HCT116 (cell line): ENCODE results near the gene TMEM40. TPM values are rescaled to one million over a fixed set of nuclear protein-coding genes. Genes with fewer than 3 reads are reported as not detected.

Experiments used
- ATAC-seq: fragments of 200-7000 bp; cut with Tn5 transposase; 2 replicates; pipeline ENCODE4 v1.9.1; 2020; ENCODE audit warnings: mild to moderate bottlenecking, moderate library complexity
- BruUV-seq: library from RNA; stranded (reverse); fragments of 400-500 nt; replicated peaks from 2 replicates; lab custom pipeline; 2021; lab: Mats Ljungman, UMichigan
- CTCF ChIA-PET: fragments of 300-600 bp; sonication (Branson Sonifier 250); formaldehyde crosslinking; loops from one replicate; lab custom pipeline; 2021; ENCODE audit warnings: antibody characterized with exemption; lab: Charles Lee
- POLR2A ChIA-PET: fragments of 300-600, 350-600 bp; sonication (Branson Sonifier 250); formaldehyde crosslinking; loops from one replicate; lab custom pipeline; 2021; ENCODE audit warnings: antibody characterized with exemption; lab: Charles Lee
- RAD21 ChIA-PET, 2 experiments: fragments of 300-600 bp; sonication (Branson Sonifier 250); formaldehyde crosslinking; loops; one replicate each; lab custom pipeline; 2023; ENCODE audit warnings: low total read pairs in 2 of 2; ENCODE audit not compliant: uncharacterized antibody in 2 of 2, unreplicated experiment in 2 of 2, low non-redundant PET in 1 of 2; lab: Charles Lee
- DNase-seq: peaks from one replicate; pipeline ENCODE4 v3.0.0-alpha.2; 2010; ENCODE audit warnings: low read depth, low spot score
- H2AFZ ChIP-seq: fragments of 200-600 bp; shearing (Covaris generic), sonication (generic); 2 replicates; pipeline ENCODE4 v1.6.1; 2017; ENCODE audit warnings: low read depth, mixed run types, mixed read lengths, antibody characterized with exemption, low read length; ENCODE audit not compliant: poor library complexity, severe bottlenecking
- H3K27ac ChIP-seq: 2 replicates; pipeline ENCODE4 v1.5.1; 2012; ENCODE audit warnings: low read depth, low read length
- H3K27me3 ChIP-seq: fragments of 200-600 bp; sonication (generic); 2 replicates; pipeline ENCODE4 v1.6.1; 2016; ENCODE audit warnings: mixed run types, low read length, mixed read lengths; ENCODE audit not compliant: insufficient read depth
- H3K36me3 ChIP-seq, 2 experiments: fragments of 200-500 bp in 1 of 2; fragments of 200-600 bp in 1 of 2; sonication (Bioruptor generic) in 1 of 2; sonication (generic) in 1 of 2; 2 replicates each; pipeline versions ENCODE4 v1.5.1 to v1.6.1; 2014 to 2016; ENCODE audit warnings: low read length in 2 of 2, inconsistent platforms in 1 of 2, mixed read lengths in 1 of 2, mixed run types in 1 of 2; ENCODE audit not compliant: insufficient read depth in 2 of 2, control insufficient read depth in 1 of 2
- H3K4me1 ChIP-seq, 2 experiments: fragments of 200-600 bp in 1 of 2; sonication (generic) in 1 of 2; 2 replicates each; pipeline versions ENCODE4 v1.5.1 to v1.6.1; 2012 to 2017; ENCODE audit warnings: low read length in 2 of 2, inconsistent platforms in 1 of 2, mild to moderate bottlenecking in 1 of 2, mixed read lengths in 1 of 2, mixed run types in 1 of 2, moderate library complexity in 1 of 2; ENCODE audit not compliant: insufficient read depth in 2 of 2, control insufficient read depth in 1 of 2
- H3K4me2 ChIP-seq: fragments of 200-600 bp; sonication (generic); 2 replicates; pipeline ENCODE4 v1.6.1; 2017; ENCODE audit warnings: mixed run types, low read length, mixed read lengths
- H3K4me3 ChIP-seq, 2 experiments: fragments of 200-600 bp in 1 of 2; sonication (generic) in 1 of 2; replicated peaks in 1 of 2; 2 replicates each; pipeline ENCODE4 v1.5.1; 2011 to 2016; ENCODE audit warnings: low read length in 2 of 2, control low read depth in 1 of 2, low read depth in 1 of 2, mild to moderate bottlenecking in 1 of 2, mixed read lengths in 1 of 2, mixed run types in 1 of 2
- H3K79me2 ChIP-seq: fragments of 200-600 bp; sonication (generic); 2 replicates; pipeline ENCODE4 v1.6.1; 2017; ENCODE audit warnings: mild to moderate bottlenecking, mixed run types, low read length, moderate library complexity, mixed read lengths; ENCODE audit not compliant: insufficient read depth
- H3K9ac ChIP-seq: fragments of 200-600 bp; sonication (generic); 2 replicates; pipeline ENCODE4 v1.6.1; 2016; ENCODE audit warnings: low read length, mixed read lengths
- H3K9me2 ChIP-seq: fragments of 200-600 bp; sonication (generic), shearing (Covaris generic); 2 replicates; pipeline ENCODE4 v1.6.1; 2017; ENCODE audit warnings: mixed run types, mild to moderate bottlenecking, moderate library complexity; ENCODE audit not compliant: insufficient read depth
- H3K9me3 ChIP-seq, 2 experiments: fragments of 200-500 bp in 1 of 2; fragments of 200-600 bp in 1 of 2; sonication (Bioruptor generic) in 1 of 2; sonication (generic) in 1 of 2; 2 replicates each; pipeline ENCODE4 v1.6.1; 2014 to 2017; ENCODE audit warnings: low read length in 2 of 2, mixed read lengths in 2 of 2, inconsistent platforms in 1 of 2, low read depth in 1 of 2, mild to moderate bottlenecking in 1 of 2, mixed run types in 1 of 2, moderate library complexity in 1 of 2; ENCODE audit not compliant: control insufficient read depth in 1 of 2, insufficient read depth in 1 of 2
- H4K20me1 ChIP-seq: fragments of 200-600 bp; sonication (generic), shearing (Covaris generic); 2 replicates; pipeline ENCODE4 v1.6.1; 2017; ENCODE audit warnings: mixed run types, mild to moderate bottlenecking, moderate library complexity; ENCODE audit not compliant: insufficient read depth
- CBX3 ChIP-seq: IDR thresholded peaks from 2 replicates; pipeline ENCODE4 v1.6.1; 2012; ENCODE audit warnings: low read depth
- CEBPB ChIP-seq: IDR thresholded peaks from 2 replicates; pipeline ENCODE4 v1.6.1; 2012; ENCODE audit warnings: low read depth
- EGR1 ChIP-seq: IDR thresholded peaks from 2 replicates; pipeline ENCODE4 v1.6.1; 2012; ENCODE audit warnings: low read depth
- EZH2 ChIP-seq: fragments of 200-600 bp; sonication (generic); IDR thresholded peaks from 2 replicates; pipeline ENCODE4 v1.6.1; 2017; ENCODE audit warnings: antibody characterized with exemption, mixed run types
- EZH2phosphoT487 ChIP-seq: fragments of 200-600 bp; IDR thresholded peaks from 2 replicates; pipeline ENCODE4 v1.6.1; 2018; ENCODE audit warnings: antibody characterized with exemption, borderline replicate concordance
- FOSL1 ChIP-seq: IDR thresholded peaks from 2 replicates; pipeline ENCODE4 v1.6.1; 2012; ENCODE audit warnings: low read depth
- JUND ChIP-seq: IDR thresholded peaks from 2 replicates; pipeline ENCODE4 v1.6.1; 2012
- POLR2A ChIP-seq: IDR thresholded peaks from 2 replicates; pipeline ENCODE4 v1.7.0; 2011; ENCODE audit warnings: borderline replicate concordance; ENCODE audit not compliant: insufficient read depth, insufficient read length; ENCODE audit errors: extremely low read depth
- POLR2AphosphoS5 ChIP-seq: IDR thresholded peaks from 2 replicates; pipeline ENCODE4 v1.6.1; 2011; ENCODE audit warnings: mild to moderate bottlenecking, low read depth, low read length, moderate library complexity
- RAD21 ChIP-seq: IDR thresholded peaks from 2 replicates; pipeline ENCODE4 v1.6.1; 2012; ENCODE audit warnings: low read depth, mild to moderate bottlenecking
- SRF ChIP-seq: IDR thresholded peaks from 2 replicates; pipeline ENCODE4 v1.6.1; 2012; ENCODE audit warnings: low read depth
- TCF7L2 ChIP-seq: IDR thresholded peaks from 2 replicates; pipeline ENCODE4 v1.7.0; 2011; ENCODE audit warnings: borderline replicate concordance, inconsistent platforms; ENCODE audit not compliant: insufficient read depth, insufficient read length; ENCODE audit errors: extremely low read depth
- YY1 ChIP-seq: IDR thresholded peaks from 2 replicates; pipeline ENCODE4 v1.6.1; 2011; ENCODE audit warnings: low read length, low read depth, moderate library complexity, mild to moderate bottlenecking; ENCODE audit not compliant: insufficient replicate concordance; ENCODE audit errors: extremely low read depth
- ZFX ChIP-seq: fragments of 450-650 bp; IDR thresholded peaks from 2 replicates; pipeline ENCODE4 v1.6.1; 2017
- ZNF274 ChIP-seq: fragments of 200-500 bp; sonication (Bioruptor generic); IDR thresholded peaks from 2 replicates; pipeline ENCODE4 v1.6.1; 2014; ENCODE audit warnings: mild to moderate bottlenecking, low read depth, low read length, inconsistent platforms
- intact Hi-C: fragments of 100-400 bp; cut with micrococcal nuclease; formaldehyde crosslinking; loops from 2 replicates; pipeline ENCODE4 v1.10.0; 2022
- total RNA-seq: library from RNA; stranded (reverse); gene quantifications from one replicate; pipeline ENCODE4 v1.2.1, GENCODE V29; 2021; ENCODE audit not compliant: unreplicated experiment
- TF ChIP-seq, protein P1 (sequence below): IDR thresholded peaks from 2 replicates; pipeline ENCODE4 v1.6.1; 2012
- TF ChIP-seq, protein P2 (sequence below): IDR thresholded peaks from 2 replicates; pipeline ENCODE4 v1.6.1; 2012
- TF ChIP-seq, protein P3 (sequence below): IDR thresholded peaks from 2 replicates; pipeline ENCODE4 v1.6.1; 2011; ENCODE audit warnings: mild to moderate bottlenecking, low read length, moderate library complexity; ENCODE audit not compliant: insufficient replicate concordance; ENCODE audit errors: extremely low read depth
- TF ChIP-seq, protein P4 (sequence below), 3 experiments: fragments of 200-600 bp in 1 of 3; sonication (generic) in 1 of 3; IDR thresholded peaks in 2 of 3; conservative IDR thresholded peaks in 1 of 3; 2 replicates each; pipeline ENCODE4 v1.5.1; 2012 to 2017; ENCODE audit warnings: low read depth in 2 of 3, low read length in 2 of 3, antibody characterized with exemption in 1 of 3, borderline replicate concordance in 1 of 3, control low read depth in 1 of 3, mild to moderate bottlenecking in 1 of 3, mixed read lengths in 1 of 3, mixed run types in 1 of 3, moderate library complexity in 1 of 3; ENCODE audit not compliant: insufficient read depth in 1 of 3

TMEM40 gene
- total RNA-seq, 1 experiment from 2014 or later, result 12.3 TPM

DNA sequence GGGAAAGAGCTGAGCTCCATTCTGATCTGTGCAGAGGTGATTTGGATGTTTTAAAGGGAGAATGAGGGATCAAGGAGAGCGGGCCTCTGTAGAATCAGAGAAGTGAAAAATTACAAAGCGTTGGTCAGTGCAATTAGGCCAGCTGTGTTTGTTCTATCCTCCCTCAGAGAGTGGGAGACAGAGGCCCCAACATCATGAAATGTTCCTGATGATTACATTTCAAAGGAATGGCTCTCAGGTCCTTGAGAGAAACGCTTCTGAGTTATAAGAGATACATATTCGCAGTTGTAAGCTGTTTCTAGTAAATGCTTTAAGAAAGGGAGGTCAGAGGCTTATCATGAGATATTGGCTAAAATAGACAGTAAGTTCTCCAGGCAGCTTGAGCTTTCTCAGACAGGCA is 21.7 kb upstream of the TMEM40 start:
- no peak overlapping the region for H3K9ac ChIP-seq
- no peaks in the 10 kb centered on the region for H3K79me2 ChIP-seq
- no TSS peak for BruUV-seq
- H3K36me3 ChIP-seq, result no peaks in the 10 kb centered on the region
- no peak overlapping the region for H3K4me2 ChIP-seq
- TF ChIP-seq YY1, result no peak
- no peaks in the 10 kb centered on the region for H3K9me2 ChIP-seq
- POLR2A ChIA-PET, result no interaction called here
- no peak overlapping the region for H3K27ac ChIP-seq
- CTCF ChIA-PET, result interaction anchor here (2.3 kb wide), 1 partner anchor 61 kb away, joined by 5 read pairs; the partner anchor contains the start of gene RPL32
- no peak overlapping the region for H2AFZ ChIP-seq
- DNase-seq (no peak), ATAC-seq (no peak)
- no peaks in the 10 kb centered on the region for H4K20me1 ChIP-seq
- H3K4me3 ChIP-seq, result no peak overlapping the region
- no peaks in the 10 kb centered on the region for H3K4me1 ChIP-seq
- intact Hi-C loops, result no loop called here
- RAD21 ChIA-PET, result no interaction called here
- no peaks in the 10 kb centered on the region for H3K27me3 ChIP-seq
- no peaks in the 10 kb centered on the region for H3K9me3 ChIP-seq

DNA sequence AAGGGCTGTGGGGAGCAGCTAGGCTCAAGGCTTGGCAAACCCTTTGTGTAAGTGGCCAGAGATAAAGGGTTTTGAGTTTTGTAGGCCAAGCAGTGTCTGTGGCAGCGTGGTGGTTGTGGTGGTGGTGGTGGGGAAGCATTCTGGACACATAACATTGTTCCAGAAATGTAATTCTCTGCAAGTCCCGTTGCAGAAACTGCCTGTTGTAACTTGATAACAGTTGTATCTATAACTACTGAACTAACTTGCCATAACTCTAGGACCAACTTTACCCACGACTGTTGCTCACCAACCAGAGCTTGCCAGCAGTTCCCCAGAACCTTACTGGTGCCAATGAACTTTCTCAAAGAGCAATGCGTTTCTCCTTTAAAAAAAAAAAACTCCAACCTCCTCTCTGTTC is 18.1 kb upstream of the TMEM40 start:
- H3K4me2 ChIP-seq, result no peak overlapping the region
- ATAC-seq (no peak), DNase-seq (no peak)
- H3K9me3 ChIP-seq, result no peaks in the 10 kb centered on the region
- no peaks in the 10 kb centered on the region for H3K4me1 ChIP-seq
- no peaks in the 10 kb centered on the region for H3K79me2 ChIP-seq
- BruUV-seq, result no TSS peak
- H3K9me2 ChIP-seq, result no peaks in the 10 kb centered on the region
- H4K20me1 ChIP-seq, result no peaks in the 10 kb centered on the region
- ChIA-PET CTCF (interaction anchor here (0.9 kb wide), 1 partner anchor 71 kb away, joined by 3 read pairs; no protein-coding TSS in a partner anchor), RAD21 (no interaction called here), POLR2A (no interaction called here)
- no peaks in the 10 kb centered on the region for H3K27me3 ChIP-seq
- no peaks in the 10 kb centered on the region for H3K36me3 ChIP-seq
- H3K4me3 ChIP-seq, result no peak overlapping the region
- no peak overlapping the region for H3K9ac ChIP-seq
- intact Hi-C loops, result no loop called here
- H2AFZ ChIP-seq, result no peak overlapping the region
- H3K27ac ChIP-seq, result no peak overlapping the region
- TF ChIP-seq ZFX, result no peak
- TF ChIP-seq, protein P1, sequence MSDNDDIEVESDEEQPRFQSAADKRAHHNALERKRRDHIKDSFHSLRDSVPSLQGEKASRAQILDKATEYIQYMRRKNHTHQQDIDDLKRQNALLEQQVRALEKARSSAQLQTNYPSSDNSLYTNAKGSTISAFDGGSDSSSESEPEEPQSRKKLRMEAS, result no peak
- TF ChIP-seq CEBPB, result no peak
- no peak for TF ChIP-seq POLR2A
- TF ChIP-seq POLR2AphosphoS5, result no peak
- TF ChIP-seq EZH2, result no peak
- no peak for TF ChIP-seq EGR1
- no peak for TF ChIP-seq RAD21
- no peak for TF ChIP-seq FOSL1
- TF ChIP-seq, protein P2, sequence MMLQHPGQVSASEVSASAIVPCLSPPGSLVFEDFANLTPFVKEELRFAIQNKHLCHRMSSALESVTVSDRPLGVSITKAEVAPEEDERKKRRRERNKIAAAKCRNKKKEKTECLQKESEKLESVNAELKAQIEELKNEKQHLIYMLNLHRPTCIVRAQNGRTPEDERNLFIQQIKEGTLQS, result no peak
- no peak for TF ChIP-seq TCF7L2
- TF ChIP-seq, protein P3, sequence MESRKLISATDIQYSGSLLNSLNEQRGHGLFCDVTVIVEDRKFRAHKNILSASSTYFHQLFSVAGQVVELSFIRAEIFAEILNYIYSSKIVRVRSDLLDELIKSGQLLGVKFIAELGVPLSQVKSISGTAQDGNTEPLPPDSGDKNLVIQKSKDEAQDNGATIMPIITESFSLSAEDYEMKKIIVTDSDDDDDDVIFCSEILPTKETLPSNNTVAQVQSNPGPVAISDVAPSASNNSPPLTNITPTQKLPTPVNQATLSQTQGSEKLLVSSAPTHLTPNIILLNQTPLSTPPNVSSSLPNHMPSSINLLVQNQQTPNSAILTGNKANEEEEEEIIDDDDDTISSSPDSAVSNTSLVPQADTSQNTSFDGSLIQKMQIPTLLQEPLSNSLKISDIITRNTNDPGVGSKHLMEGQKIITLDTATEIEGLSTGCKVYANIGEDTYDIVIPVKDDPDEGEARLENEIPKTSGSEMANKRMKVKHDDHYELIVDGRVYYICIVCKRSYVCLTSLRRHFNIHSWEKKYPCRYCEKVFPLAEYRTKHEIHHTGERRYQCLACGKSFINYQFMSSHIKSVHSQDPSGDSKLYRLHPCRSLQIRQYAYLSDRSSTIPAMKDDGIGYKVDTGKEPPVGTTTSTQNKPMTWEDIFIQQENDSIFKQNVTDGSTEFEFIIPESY, result no peak
- TF ChIP-seq SRF, result no peak
- no peak for TF ChIP-seq JUND
- TF ChIP-seq CBX3, result no peak
- no peak for TF ChIP-seq YY1
- no peak for TF ChIP-seq ZNF274
- TF ChIP-seq, protein P4, sequence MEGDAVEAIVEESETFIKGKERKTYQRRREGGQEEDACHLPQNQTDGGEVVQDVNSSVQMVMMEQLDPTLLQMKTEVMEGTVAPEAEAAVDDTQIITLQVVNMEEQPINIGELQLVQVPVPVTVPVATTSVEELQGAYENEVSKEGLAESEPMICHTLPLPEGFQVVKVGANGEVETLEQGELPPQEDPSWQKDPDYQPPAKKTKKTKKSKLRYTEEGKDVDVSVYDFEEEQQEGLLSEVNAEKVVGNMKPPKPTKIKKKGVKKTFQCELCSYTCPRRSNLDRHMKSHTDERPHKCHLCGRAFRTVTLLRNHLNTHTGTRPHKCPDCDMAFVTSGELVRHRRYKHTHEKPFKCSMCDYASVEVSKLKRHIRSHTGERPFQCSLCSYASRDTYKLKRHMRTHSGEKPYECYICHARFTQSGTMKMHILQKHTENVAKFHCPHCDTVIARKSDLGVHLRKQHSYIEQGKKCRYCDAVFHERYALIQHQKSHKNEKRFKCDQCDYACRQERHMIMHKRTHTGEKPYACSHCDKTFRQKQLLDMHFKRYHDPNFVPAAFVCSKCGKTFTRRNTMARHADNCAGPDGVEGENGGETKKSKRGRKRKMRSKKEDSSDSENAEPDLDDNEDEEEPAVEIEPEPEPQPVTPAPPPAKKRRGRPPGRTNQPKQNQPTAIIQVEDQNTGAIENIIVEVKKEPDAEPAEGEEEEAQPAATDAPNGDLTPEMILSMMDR (IDR thresholded peaks at IDR 0.05 in 2 of 3, conservative IDR thresholded peaks at IDR 0.05 in 1 of 3; ENCODE audit: borderline replicate concordance in 1 of 3, insufficient read depth in 1 of 3, low read depth in 2 of 3, low read length in 2 of 3), result no peak
- TF ChIP-seq EZH2phosphoT487, result no peak
